SU-DHL-6 (cell line): ENCODE data around the gene FGFR3.

Experiments used
- H2AFZ ChIP-seq: fragments of 200-600 bp; sonication (generic); 2 replicates; pipeline ENCODE4 v1.6.1; 2014; ENCODE audit warnings: low read depth, mild to moderate bottlenecking, moderate library complexity, mixed read lengths, antibody characterized with exemption, low read length; ENCODE audit not compliant: severe bottlenecking
- H3F3A ChIP-seq: fragments of 200-600 bp; shearing (Covaris generic); 2 replicates; pipeline ENCODE4 v1.6.0; 2016; ENCODE audit warnings: antibody characterized with exemption, mild to moderate bottlenecking; ENCODE audit not compliant: insufficient read depth
- H3K27ac ChIP-seq: fragments of 200-600 bp; sonication (generic); 2 replicates; pipeline ENCODE4 v1.5.1; 2016; ENCODE audit warnings: low read depth, mild to moderate bottlenecking, low read length, moderate library complexity, mixed read lengths
- H3K27me3 ChIP-seq: fragments of 200-600 bp; sonication (generic), shearing (Covaris generic); 2 replicates; pipeline ENCODE4 v1.6.0; 2014; ENCODE audit warnings: mild to moderate bottlenecking, low read length
- H3K36me3 ChIP-seq: fragments of 200-600 bp; sonication (generic); 2 replicates; pipeline ENCODE4 v1.6.1; 2014; ENCODE audit warnings: mild to moderate bottlenecking, low read length, mixed read lengths
- H3K4me2 ChIP-seq: fragments of 300-600, 200-600 bp; shearing (Covaris generic), sonication (generic); 2 replicates; pipeline ENCODE4 v1.6.0; 2014; ENCODE audit warnings: low read length, low read depth, mild to moderate bottlenecking; ENCODE audit not compliant: poor library complexity, severe bottlenecking
- H3K4me3 ChIP-seq: fragments of 200-600 bp; sonication (generic); 2 replicates; pipeline ENCODE4 v1.5.1; 2014; ENCODE audit warnings: antibody characterized with exemption, low read length, mild to moderate bottlenecking, mixed read lengths; ENCODE audit not compliant: insufficient read depth, poor library complexity, severe bottlenecking
- H3K79me2 ChIP-seq: fragments of 200-600 bp; sonication (generic); 2 replicates; pipeline ENCODE4 v1.6.1; 2014; ENCODE audit warnings: mild to moderate bottlenecking, low read length, moderate library complexity; ENCODE audit not compliant: insufficient read depth
- H3K9ac ChIP-seq: fragments of 200-600 bp; sonication (generic); 2 replicates; pipeline ENCODE4 v1.7.0; 2014; ENCODE audit warnings: mild to moderate bottlenecking, low read length
- H3K9me2 ChIP-seq: fragments of 200-600 bp; sonication (generic); replicated peaks from 2 replicates; pipeline ENCODE4 v1.6.1; 2014; ENCODE audit warnings: low read length; ENCODE audit not compliant: insufficient read depth
- H3K9me3 ChIP-seq: fragments of 200-600 bp; sonication (generic); 2 replicates; pipeline ENCODE4 v1.6.1; 2014; ENCODE audit warnings: low read length, mixed read lengths; ENCODE audit not compliant: insufficient read depth
- H4K20me1 ChIP-seq: fragments of 200-600 bp; sonication (generic); 2 replicates; pipeline ENCODE4 v1.6.1; 2014; ENCODE audit warnings: low read depth, mild to moderate bottlenecking, antibody characterized with exemption, low read length, moderate library complexity, mixed read lengths
- EZH2phosphoT487 ChIP-seq: fragments of 200-600 bp; sonication (generic), shearing (Covaris generic); conservative IDR thresholded peaks from 2 replicates; pipeline ENCODE4 v1.6.1; 2018; ENCODE audit warnings: mild to moderate bottlenecking, antibody characterized with exemption, low read length, moderate library complexity, mixed read lengths
- TF ChIP-seq, protein P1 (sequence below): fragments of 200-600 bp; sonication (generic); IDR thresholded peaks from one replicate; pipeline ENCODE4 v1.5.1; 2017; ENCODE audit warnings: antibody characterized with exemption, mild to moderate bottlenecking, low read length, moderate library complexity; ENCODE audit not compliant: insufficient read depth, poor library complexity, severe bottlenecking

The FGFR3 gene

GRCh38 chr4:1784789-1785591, 8.1 kb upstream of the FGFR3 start:
- Histone ChIP-seq H3K27ac (no peak overlapping the region), H3K79me2 (no peaks in the 10 kb centered on the region), H3K9me2 (no peaks in the 10 kb centered on the region), H3K9me3 (no peaks in the 10 kb centered on the region), H3K9ac (no peak overlapping the region), H3K27me3 (no peaks in the 10 kb centered on the region), H2AFZ (no peak overlapping the region), H3F3A (no peaks in the 10 kb centered on the region), H4K20me1 (no peaks in the 10 kb centered on the region), H3K4me2 (no peak overlapping the region), H3K36me3 (no peaks in the 10 kb centered on the region), H3K4me3 (no peak overlapping the region)
- no peak for TF ChIP-seq EZH2phosphoT487
- TF ChIP-seq, protein P1, sequence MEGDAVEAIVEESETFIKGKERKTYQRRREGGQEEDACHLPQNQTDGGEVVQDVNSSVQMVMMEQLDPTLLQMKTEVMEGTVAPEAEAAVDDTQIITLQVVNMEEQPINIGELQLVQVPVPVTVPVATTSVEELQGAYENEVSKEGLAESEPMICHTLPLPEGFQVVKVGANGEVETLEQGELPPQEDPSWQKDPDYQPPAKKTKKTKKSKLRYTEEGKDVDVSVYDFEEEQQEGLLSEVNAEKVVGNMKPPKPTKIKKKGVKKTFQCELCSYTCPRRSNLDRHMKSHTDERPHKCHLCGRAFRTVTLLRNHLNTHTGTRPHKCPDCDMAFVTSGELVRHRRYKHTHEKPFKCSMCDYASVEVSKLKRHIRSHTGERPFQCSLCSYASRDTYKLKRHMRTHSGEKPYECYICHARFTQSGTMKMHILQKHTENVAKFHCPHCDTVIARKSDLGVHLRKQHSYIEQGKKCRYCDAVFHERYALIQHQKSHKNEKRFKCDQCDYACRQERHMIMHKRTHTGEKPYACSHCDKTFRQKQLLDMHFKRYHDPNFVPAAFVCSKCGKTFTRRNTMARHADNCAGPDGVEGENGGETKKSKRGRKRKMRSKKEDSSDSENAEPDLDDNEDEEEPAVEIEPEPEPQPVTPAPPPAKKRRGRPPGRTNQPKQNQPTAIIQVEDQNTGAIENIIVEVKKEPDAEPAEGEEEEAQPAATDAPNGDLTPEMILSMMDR = no peak

GRCh38 chr4:1785592-1785991, 7.5 kb upstream of the FGFR3 start:
- H3K27me3 ChIP-seq = no peaks in the 10 kb centered on the region
- TF ChIP-seq EZH2phosphoT487 = no peak
- TF ChIP-seq, protein P1 = no peak
- no peaks in the 10 kb centered on the region for H3K9me3 ChIP-seq
- H3K4me2 ChIP-seq = no peak overlapping the region
- no peaks in the 10 kb centered on the region for H4K20me1 ChIP-seq
- H3K9me2 ChIP-seq = no peaks in the 10 kb centered on the region
- no peaks in the 10 kb centered on the region for H3K36me3 ChIP-seq
- no peak overlapping the region for H3K9ac ChIP-seq
- no peaks in the 10 kb centered on the region for H3K79me2 ChIP-seq
- no peak overlapping the region for H3K27ac ChIP-seq
- H3K4me3 ChIP-seq = no peak overlapping the region
- H2AFZ ChIP-seq = no peak overlapping the region
- no peaks in the 10 kb centered on the region for H3F3A ChIP-seq

GRCh38 chr4:1786544-1787362, 6.3 kb upstream of the FGFR3 start:
- H3K9me3 ChIP-seq = no peaks in the 10 kb centered on the region
- H2AFZ ChIP-seq = no peak overlapping the region
- no peak overlapping the region for H3K9ac ChIP-seq
- H3K27me3 ChIP-seq = no peaks in the 10 kb centered on the region
- no peaks in the 10 kb centered on the region for H3K79me2 ChIP-seq
- TF ChIP-seq, protein P1 = no peak
- no peak for TF ChIP-seq EZH2phosphoT487
- H3K36me3 ChIP-seq = no peaks in the 10 kb centered on the region
- no peak overlapping the region for H3K27ac ChIP-seq
- no peak overlapping the region for H3K4me3 ChIP-seq
- no peaks in the 10 kb centered on the region for H4K20me1 ChIP-seq
- no peaks in the 10 kb centered on the region for H3F3A ChIP-seq
- H3K4me2 ChIP-seq = no peak overlapping the region
- H3K9me2 ChIP-seq = no peaks in the 10 kb centered on the region
